Measurements from ENCODE around the gene KRTAP5-5. TPM values are rescaled to one million over a fixed set of nuclear protein-coding genes. Genes with fewer than 3 reads are reported as not detected.
A peak's percentile ranks its signal among the peaks of the same experiment; 100 is the strongest.

Gene KRTAP5-5
- total RNA-seq, 2 experiments from 2014 or later = not detected

DNA sequence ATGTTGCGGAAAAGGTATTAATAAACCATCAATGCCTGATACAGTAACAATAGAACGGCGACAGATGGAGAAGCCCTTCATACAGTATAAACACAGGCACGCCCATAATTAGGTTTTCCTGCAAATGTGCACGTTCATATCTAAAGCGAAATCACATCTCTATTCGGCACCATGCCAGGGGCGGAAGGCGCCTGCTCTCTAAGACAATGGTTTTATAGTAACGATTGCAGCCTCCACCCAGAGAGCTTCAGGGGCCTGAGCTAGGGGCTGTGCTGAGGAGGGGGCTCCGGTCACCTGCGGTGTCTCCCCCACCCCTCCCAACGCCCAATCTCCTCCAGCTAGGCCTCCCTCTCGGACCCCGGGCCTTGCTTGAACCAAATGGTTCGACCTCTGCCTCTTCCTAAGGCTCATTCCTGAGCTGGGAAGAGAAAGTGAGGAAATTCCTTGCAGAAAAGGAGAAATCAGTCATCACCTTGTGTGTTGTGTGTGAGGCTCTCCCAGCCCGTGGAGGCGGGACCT is 9.6 kb downstream of the KRTAP5-5 start:
- Mint-ChIP-seq H3K36me3 (ENCODE audit: low read depth) (no peaks in the 10 kb centered on the region), H3K4me1 (ENCODE audit: low read depth) (no peaks in the 10 kb centered on the region), H3K27ac (no peak overlapping the region), H3K27me3 (peaks cover 9% of the 10 kb centered on the region), H3K9me3 (no peaks in the 10 kb centered on the region), H3K4me3 (no peak overlapping the region)
- CTCF ChIA-PET = interaction anchor here (0.7 to 8.2 kb wide), 17 partner anchors 8 to 505 kb away, joined by 3 to 86 read pairs (median 5); partner anchors contain the start of gene KRTAP5-5
- ATAC-seq (no peak), DNase-seq (no peak)
- POLR2A ChIA-PET = no interaction called here
- intact Hi-C loops (cut with micrococcal nuclease) = no loop called here
- TF ChIP-seq, protein P1, sequence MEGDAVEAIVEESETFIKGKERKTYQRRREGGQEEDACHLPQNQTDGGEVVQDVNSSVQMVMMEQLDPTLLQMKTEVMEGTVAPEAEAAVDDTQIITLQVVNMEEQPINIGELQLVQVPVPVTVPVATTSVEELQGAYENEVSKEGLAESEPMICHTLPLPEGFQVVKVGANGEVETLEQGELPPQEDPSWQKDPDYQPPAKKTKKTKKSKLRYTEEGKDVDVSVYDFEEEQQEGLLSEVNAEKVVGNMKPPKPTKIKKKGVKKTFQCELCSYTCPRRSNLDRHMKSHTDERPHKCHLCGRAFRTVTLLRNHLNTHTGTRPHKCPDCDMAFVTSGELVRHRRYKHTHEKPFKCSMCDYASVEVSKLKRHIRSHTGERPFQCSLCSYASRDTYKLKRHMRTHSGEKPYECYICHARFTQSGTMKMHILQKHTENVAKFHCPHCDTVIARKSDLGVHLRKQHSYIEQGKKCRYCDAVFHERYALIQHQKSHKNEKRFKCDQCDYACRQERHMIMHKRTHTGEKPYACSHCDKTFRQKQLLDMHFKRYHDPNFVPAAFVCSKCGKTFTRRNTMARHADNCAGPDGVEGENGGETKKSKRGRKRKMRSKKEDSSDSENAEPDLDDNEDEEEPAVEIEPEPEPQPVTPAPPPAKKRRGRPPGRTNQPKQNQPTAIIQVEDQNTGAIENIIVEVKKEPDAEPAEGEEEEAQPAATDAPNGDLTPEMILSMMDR (IDR thresholded peaks at IDR 0.05) = no peak

DNA sequence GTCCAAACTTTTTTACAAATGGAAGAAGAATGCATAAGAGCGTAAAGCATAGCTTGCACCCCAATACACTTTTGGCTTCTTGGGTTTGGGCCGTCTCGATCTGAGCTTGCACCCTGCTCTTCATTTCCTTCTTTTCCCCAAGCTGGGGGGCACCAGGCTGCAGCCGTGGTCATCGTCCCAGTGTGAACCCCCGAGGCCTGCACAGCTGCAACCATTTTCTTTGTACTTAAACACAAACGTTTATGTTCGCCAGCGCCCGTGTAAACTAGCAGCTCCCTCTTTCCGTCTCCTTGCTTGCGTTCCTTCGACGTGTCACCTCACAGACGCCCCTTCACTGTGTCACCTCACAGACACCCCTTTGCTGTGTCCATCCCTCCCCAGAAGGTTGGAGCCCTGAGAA is 10.1 kb downstream of the KRTAP5-5 start:
- ChIA-PET POLR2A (no interaction called here), CTCF (interaction anchor here (0.7 to 8.2 kb wide), 23 partner anchors 8 to 504 kb away, joined by 3 to 86 read pairs (median 5); partner anchors contain the start of gene KRTAP5-5)
- Mint-ChIP-seq H3K36me3 (ENCODE audit: low read depth) (no peaks in the 10 kb centered on the region), H3K27ac (no peak overlapping the region), H3K9me3 (no peaks in the 10 kb centered on the region), H3K27me3 (peaks cover 9% of the 10 kb centered on the region), H3K4me3 (no peak overlapping the region), H3K4me1 (ENCODE audit: low read depth) (no peaks in the 10 kb centered on the region)
- ATAC-seq (no peak), DNase-seq (no peak)
- intact Hi-C loops (cut with micrococcal nuclease) = no loop called here
- TF ChIP-seq, protein P1 (IDR thresholded peaks at IDR 0.05) = no peak

DNA sequence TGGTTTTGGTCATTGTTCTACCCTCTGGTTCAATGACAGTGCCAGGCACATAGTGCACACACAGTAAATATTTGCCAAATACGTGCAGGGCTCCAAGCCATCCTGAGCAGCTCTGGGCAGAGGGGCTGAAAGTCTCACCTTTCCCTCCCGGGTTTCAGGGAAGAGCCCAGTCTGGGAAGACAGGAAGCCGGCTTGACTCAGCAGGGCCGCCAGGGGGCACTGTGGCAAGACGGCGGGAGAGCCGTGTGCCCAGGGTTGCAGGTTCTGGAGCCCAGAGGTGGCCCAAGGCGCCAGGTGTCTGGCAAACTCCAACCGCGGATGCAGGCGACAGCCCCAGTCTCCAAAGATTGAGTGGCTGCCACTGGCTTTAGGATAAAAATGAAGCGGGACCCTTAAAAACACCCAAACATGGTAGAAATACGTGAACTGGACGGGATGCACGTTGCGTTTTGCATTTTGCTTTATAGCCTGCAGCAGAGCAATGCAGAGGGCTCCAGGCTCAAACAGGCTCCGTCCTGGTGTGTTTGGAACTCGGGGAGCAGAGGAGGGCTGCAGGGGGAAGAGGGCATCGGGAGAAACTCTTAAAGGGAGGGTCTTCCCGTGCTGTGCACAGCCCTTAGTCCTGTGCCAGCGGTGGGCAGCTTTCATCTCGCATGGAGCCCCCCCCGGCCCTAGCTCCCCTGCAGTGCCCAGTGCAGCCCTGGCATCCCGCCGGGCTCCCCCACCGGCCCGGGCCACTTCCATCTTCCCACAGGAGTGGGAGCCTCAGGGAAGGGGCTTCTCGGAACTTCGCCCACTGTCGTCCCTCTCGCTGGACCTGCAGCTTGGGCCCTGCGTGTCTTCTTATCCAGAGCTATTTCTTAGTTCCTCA is 10.7 kb downstream of the KRTAP5-5 start:
- H3K36me3 Mint-ChIP-seq (ENCODE audit: low read depth) = no peaks in the 10 kb centered on the region
- H3K27ac Mint-ChIP-seq = no peak overlapping the region
- H3K9me3 Mint-ChIP-seq = no peaks in the 10 kb centered on the region
- intact Hi-C loops (cut with micrococcal nuclease) = no loop called here
- H3K27me3 Mint-ChIP-seq = peaks cover 9% of the 10 kb centered on the region
- DNase-seq (peak; percentile 26), ATAC-seq (peak; percentile 42)
- TF ChIP-seq, protein P1 (IDR thresholded peaks at IDR 0.05) = peak; percentile 95
- CTCF ChIA-PET = interaction anchor here (0.6 to 8.2 kb wide), 26 partner anchors 9 to 504 kb away, joined by 3 to 86 read pairs (median 5); partner anchors contain the start of gene KRTAP5-5
- H3K4me3 Mint-ChIP-seq = no peak overlapping the region
- H3K4me1 Mint-ChIP-seq (ENCODE audit: low read depth) = no peaks in the 10 kb centered on the region
- POLR2A ChIA-PET = no interaction called here

DNA sequence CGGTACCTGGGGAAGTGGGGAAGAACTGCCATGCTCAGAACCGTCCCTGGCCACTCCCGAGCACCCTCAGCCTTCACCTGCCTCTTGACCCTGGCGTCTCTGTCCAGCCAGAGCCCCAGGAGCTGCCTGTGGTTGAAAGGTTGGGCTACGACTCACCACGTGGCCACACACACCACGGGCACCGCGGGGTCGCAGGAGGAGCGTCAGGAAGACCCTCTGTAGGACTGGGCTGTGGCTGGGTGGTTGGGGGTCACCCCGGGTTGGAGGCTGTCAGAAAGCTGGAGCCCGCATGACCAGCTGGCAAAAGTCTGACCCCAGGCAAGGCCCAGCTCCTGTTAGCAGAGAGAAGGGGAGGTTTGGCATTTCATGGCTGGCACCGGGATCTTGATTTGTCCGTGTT is 11.5 kb downstream of the KRTAP5-5 start:
- CTCF ChIA-PET = interaction anchor here (0.7 to 8.2 kb wide), 14 partner anchors 10 to 503 kb away, joined by 3 to 86 read pairs (median 8); partner anchors contain the start of gene KRTAP5-5
- H3K4me3 Mint-ChIP-seq = no peak overlapping the region
- ATAC-seq (no peak), DNase-seq (no peak)
- H3K9me3 Mint-ChIP-seq = no peaks in the 10 kb centered on the region
- H3K27ac Mint-ChIP-seq = no peak overlapping the region
- intact Hi-C loops (cut with micrococcal nuclease) = no loop called here
- H3K36me3 Mint-ChIP-seq (ENCODE audit: low read depth) = no peaks in the 10 kb centered on the region
- TF ChIP-seq, protein P1 (IDR thresholded peaks at IDR 0.05) = no peak
- no peaks in the 10 kb centered on the region for H3K4me1 Mint-ChIP-seq (ENCODE audit: low read depth)
- POLR2A ChIA-PET = no interaction called here
- peaks cover 9% of the 10 kb centered on the region for H3K27me3 Mint-ChIP-seq

Measured in activated CD8-positive, alpha-beta T cell treated with anti-CD3 and anti-CD28 coated beads for 36 hours (primary cell).